Astrocyte (in vitro differentiated cells and primary cell): ENCODE results near the gene SV2A. TPM values are rescaled to one million over a fixed set of nuclear protein-coding genes. Genes with fewer than 3 reads are reported as not detected.

ENCODE experiments used
- DNase-seq: peaks from one replicate; pipeline ENCODE4 v3.0.0-alpha.2; 2010; ENCODE audit warnings: low read depth
- FAIRE-seq: peaks from 2 replicates; lab custom pipeline; 2011; peaks lifted over from hg19 to GRCh38; lab: Jason Lieb, UNC
- H2AFZ ChIP-seq: 2 replicates; pipeline ENCODE4 v1.6.0; 2012; ENCODE audit warnings: low read depth, low read length, inconsistent platforms
- H3K27ac ChIP-seq: 2 replicates; pipeline ENCODE4 v1.5.1; 2011; ENCODE audit warnings: low read depth, low read length, inconsistent platforms
- H3K27me3 ChIP-seq: 2 replicates; pipeline ENCODE4 v1.6.0; 2011; ENCODE audit warnings: low read length, inconsistent platforms; ENCODE audit not compliant: insufficient read depth
- H3K36me3 ChIP-seq: 2 replicates; pipeline ENCODE4 v1.5.1; 2011; ENCODE audit warnings: low read length, inconsistent platforms; ENCODE audit not compliant: insufficient read depth
- H3K4me1 ChIP-seq: 2 replicates; pipeline ENCODE4 v1.5.1; 2011; ENCODE audit warnings: low read length, inconsistent platforms; ENCODE audit not compliant: insufficient read depth
- H3K4me2 ChIP-seq: 2 replicates; pipeline ENCODE4 v1.6.0; 2012; ENCODE audit warnings: low read length, inconsistent platforms
- H3K4me3 ChIP-seq: 2 replicates; pipeline ENCODE4 v1.5.1; 2011; ENCODE audit warnings: low read depth, mild to moderate bottlenecking, low read length, inconsistent platforms; ENCODE audit not compliant: insufficient read depth
- H3K79me2 ChIP-seq: 2 replicates; pipeline ENCODE4 v1.6.0; 2012; ENCODE audit warnings: mild to moderate bottlenecking, low read length, inconsistent platforms; ENCODE audit not compliant: insufficient read depth
- H3K9ac ChIP-seq: 2 replicates; pipeline ENCODE4 v1.6.0; 2012; ENCODE audit warnings: mild to moderate bottlenecking, low read length, inconsistent platforms
- H3K9me3 ChIP-seq: 2 replicates; pipeline ENCODE4 v1.5.1; 2012; ENCODE audit warnings: low read depth, mild to moderate bottlenecking, low read length, inconsistent platforms; ENCODE audit not compliant: insufficient read depth
- H4K20me1 ChIP-seq: 2 replicates; pipeline ENCODE4 v1.6.0; 2012; ENCODE audit warnings: low read length, inconsistent platforms; ENCODE audit not compliant: insufficient read depth
- H3K27ac Mint-ChIP-seq: one replicate; pipeline ENCODE4 v1.8.0; 2021; ENCODE audit warnings: mild to moderate bottlenecking, mixed read lengths; ENCODE audit not compliant: unreplicated experiment
- H3K27me3 Mint-ChIP-seq: one replicate; pipeline ENCODE4 v1.8.0; 2021; ENCODE audit warnings: low read depth, mixed read lengths; ENCODE audit not compliant: unreplicated experiment
- H3K36me3 Mint-ChIP-seq: one replicate; pipeline ENCODE4 v1.8.0; 2021; ENCODE audit warnings: low read depth, mixed read lengths; ENCODE audit not compliant: unreplicated experiment
- H3K4me1 Mint-ChIP-seq: one replicate; pipeline ENCODE4 v1.8.0; 2021; ENCODE audit warnings: low read depth, mixed read lengths; ENCODE audit not compliant: unreplicated experiment
- H3K4me3 Mint-ChIP-seq: one replicate; pipeline ENCODE4 v1.8.0; 2021; ENCODE audit warnings: mild to moderate bottlenecking, moderate library complexity, mixed read lengths; ENCODE audit not compliant: unreplicated experiment
- H3K9me3 Mint-ChIP-seq: one replicate; pipeline ENCODE4 v1.8.0; 2021; ENCODE audit warnings: mild to moderate bottlenecking, mixed read lengths; ENCODE audit not compliant: unreplicated experiment
- CTCF ChIP-seq: IDR thresholded peaks from 2 replicates; pipeline ENCODE4 v1.5.1; 2011; ENCODE audit warnings: low read depth, mild to moderate bottlenecking, inconsistent platforms, low read length, moderate library complexity; ENCODE audit not compliant: insufficient read depth
- EZH2 ChIP-seq: IDR thresholded peaks from 2 replicates; pipeline ENCODE4 v1.6.1; 2012; ENCODE audit warnings: mild to moderate bottlenecking, low read length, inconsistent platforms; ENCODE audit not compliant: insufficient read depth
- total RNA-seq: library from RNA; stranded (reverse); gene quantifications from 2 replicates; pipeline ENCODE4 v1.2.1, GENCODE V29; 2021

SV2A gene
- total RNA-seq, 1 donor from 2014 or later = 6.8 TPM

DNA sequence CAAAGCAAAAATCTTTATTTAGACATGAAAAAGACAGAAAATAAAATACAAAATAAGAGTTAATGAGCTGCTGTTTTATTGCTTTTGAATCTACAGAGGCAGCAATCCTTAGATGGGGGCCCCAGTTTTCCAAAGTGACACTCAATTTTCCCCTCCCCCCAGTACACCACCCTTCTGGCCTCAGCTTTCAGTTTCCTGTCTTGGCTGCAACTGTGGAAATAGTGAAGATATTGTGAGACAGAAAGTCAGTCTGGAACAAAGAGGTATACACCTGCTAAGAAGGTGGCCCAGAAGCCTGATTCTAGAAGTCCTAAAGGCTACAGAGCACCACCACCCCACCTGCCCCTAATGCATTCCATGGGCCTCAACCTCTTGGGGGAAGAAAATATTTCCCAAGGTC is 20.1 kb upstream of the SV2A start:
- Histone ChIP-seq H3K27ac (peak overlapping the region; percentile 35), H2AFZ (no peak overlapping the region), H3K36me3 (peaks cover 3% of the 10 kb centered on the region), H3K4me1 (peaks cover 34% of the 10 kb centered on the region), H3K4me2 (peak overlapping the region; percentile 100), H3K4me3 (no peak overlapping the region), H3K79me2 (peaks cover 10% of the 10 kb centered on the region), H3K9me3 (no peaks in the 10 kb centered on the region), H3K9ac (no peak overlapping the region), H3K27me3 (no peaks in the 10 kb centered on the region), H4K20me1 (no peaks in the 10 kb centered on the region)
- Mint-ChIP-seq H3K27ac (peak overlapping the region; percentile 36), H3K27me3 (no peaks in the 10 kb centered on the region), H3K4me1 (peaks cover 39% of the 10 kb centered on the region), H3K9me3 (peaks cover 3% of the 10 kb centered on the region), H3K4me3 (no peak overlapping the region), H3K36me3 (peaks cover 6% of the 10 kb centered on the region)
- TF ChIP-seq CTCF (no peak), EZH2 (no peak)
- FAIRE-seq = no peak
- no peak for DNase-seq

DNA sequence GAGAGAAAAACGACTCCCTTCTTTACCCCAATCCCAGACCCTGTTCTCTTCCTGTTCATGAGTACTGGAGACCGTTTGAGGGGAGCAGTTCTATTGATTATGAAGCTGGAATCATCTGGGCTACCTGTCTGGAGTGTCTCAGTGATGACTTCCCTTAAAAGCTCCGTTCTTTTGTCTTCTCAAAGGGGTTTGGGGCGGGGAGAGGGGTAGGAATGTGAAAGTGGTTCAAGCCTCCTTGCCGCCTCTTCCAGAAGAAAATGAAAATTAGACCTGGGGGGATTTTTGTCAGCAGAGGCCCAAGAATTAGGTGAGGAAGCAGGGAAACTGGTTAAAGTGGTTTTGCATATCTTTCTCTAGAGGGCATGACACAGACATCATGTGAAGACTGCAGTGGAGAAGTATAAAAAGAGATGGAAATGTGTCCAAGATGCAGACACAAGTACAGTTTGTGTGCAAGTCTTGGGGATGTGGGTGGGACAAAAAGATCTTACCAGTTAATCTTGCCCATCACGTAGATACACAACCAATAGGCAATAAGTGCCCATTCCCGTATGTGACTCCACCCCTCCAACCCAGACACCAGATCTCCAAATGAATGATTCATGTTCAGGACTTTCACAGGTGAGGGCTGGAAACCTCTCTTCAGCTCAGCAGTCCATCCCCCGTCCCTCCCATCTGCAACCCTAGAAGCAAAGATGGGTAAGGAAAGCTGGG is 19.5 kb upstream of the SV2A start:
- H3K27ac Mint-ChIP-seq = peak overlapping the region; percentile 48
- DNase-seq = peak; percentile 75
- no peak for TF ChIP-seq CTCF
- no peak for TF ChIP-seq EZH2
- no peaks in the 10 kb centered on the region for H4K20me1 ChIP-seq
- H3K4me3 ChIP-seq = peak overlapping the region; percentile 86
- no peak for FAIRE-seq
- peak overlapping the region; percentile 88 for H3K9ac ChIP-seq
- H3K27me3 Mint-ChIP-seq = no peaks in the 10 kb centered on the region
- peak overlapping the region; percentile 82 for H2AFZ ChIP-seq
- H3K4me1 ChIP-seq = peaks cover 34% of the 10 kb centered on the region
- peaks cover 9% of the 10 kb centered on the region for H3K36me3 Mint-ChIP-seq
- H3K9me3 ChIP-seq = no peaks in the 10 kb centered on the region
- H3K27ac ChIP-seq = peak overlapping the region; percentile 35
- peaks cover 10% of the 10 kb centered on the region for H3K79me2 ChIP-seq
- H3K9me3 Mint-ChIP-seq = peaks cover 3% of the 10 kb centered on the region
- peak overlapping the region; percentile 74 for H3K4me3 Mint-ChIP-seq
- peaks cover 3% of the 10 kb centered on the region for H3K36me3 ChIP-seq
- peak overlapping the region; percentile 100 for H3K4me2 ChIP-seq
- peaks cover 39% of the 10 kb centered on the region for H3K4me1 Mint-ChIP-seq
- H3K27me3 ChIP-seq = no peaks in the 10 kb centered on the region
